A673 (cell line): ENCODE data around the gene SPATA21. TPM values are rescaled to one million over a fixed set of nuclear protein-coding genes. Genes with fewer than 3 reads are reported as not detected.

ENCODE experiments used
- BruUV-seq: library from RNA; stranded (reverse); fragments of 400-500 nt; replicated peaks from 2 replicates; lab custom pipeline; 2021; lab: Mats Ljungman, UMichigan
- CTCF ChIA-PET: fragments of 300-600 bp; sonication (Branson Sonifier 250); formaldehyde crosslinking; loops from one replicate; lab custom pipeline; 2022; ENCODE audit warnings: antibody characterized with exemption; lab: Charles Lee
- POLR2A ChIA-PET: fragments of 300-600 bp; sonication (Branson Sonifier 250); formaldehyde crosslinking; loops from one replicate; lab custom pipeline; 2022; ENCODE audit warnings: antibody characterized with exemption; ENCODE audit not compliant: low non-redundant PET; lab: Charles Lee
- DNase-seq: peaks from one replicate; pipeline ENCODE4 v3.0.0-alpha.2; 2015; ENCODE audit warnings: low spot score
- H3K27ac ChIP-seq: fragments of 200-600 bp; sonication (generic); 2 replicates; pipeline ENCODE4 v1.5.1; 2016; ENCODE audit warnings: mixed run types, low read depth, mild to moderate bottlenecking, mixed read lengths, antibody characterized with exemption, low read length; ENCODE audit not compliant: poor library complexity, severe bottlenecking
- H3K27me3 ChIP-seq: fragments of 200-600 bp; sonication (generic); replicated peaks from 2 replicates; pipeline ENCODE4 v1.6.1; 2017; ENCODE audit warnings: mixed run types, low read depth, mild to moderate bottlenecking, mixed read lengths, antibody characterized with exemption, low read length; ENCODE audit not compliant: insufficient read depth, poor library complexity
- H3K36me3 ChIP-seq: fragments of 200-600 bp; sonication (generic); 2 replicates; pipeline ENCODE4 v1.6.1; 2016; ENCODE audit warnings: mixed run types, mild to moderate bottlenecking, mixed read lengths, antibody characterized with exemption, low read length; ENCODE audit not compliant: insufficient read depth, poor library complexity, severe bottlenecking
- H3K4me1 ChIP-seq: fragments of 200-600 bp; sonication (generic); 2 replicates; pipeline ENCODE4 v1.6.1; 2017; ENCODE audit warnings: mixed run types, mild to moderate bottlenecking, mixed read lengths, antibody characterized with exemption, low read length; ENCODE audit not compliant: insufficient read depth, poor library complexity, severe bottlenecking
- H3K4me3 ChIP-seq: fragments of 200-600 bp; sonication (generic); 2 replicates; pipeline ENCODE4 v1.5.1; 2016; ENCODE audit warnings: low read depth, mixed run types, mild to moderate bottlenecking, mixed read lengths, low read length; ENCODE audit not compliant: poor library complexity, severe bottlenecking
- H3K9me3 ChIP-seq: fragments of 200-600 bp; sonication (generic); 2 replicates; pipeline ENCODE4 v1.6.1; 2016; ENCODE audit warnings: mixed run types, low read depth, mild to moderate bottlenecking, mixed read lengths, antibody characterized with exemption, low read length; ENCODE audit not compliant: poor library complexity, severe bottlenecking
- CTCF ChIP-seq: fragments of 300-800, 200-600 bp; sonication (generic); conservative IDR thresholded peaks from 2 replicates; pipeline ENCODE4 v1.5.1; 2017; ENCODE audit warnings: low read depth, mild to moderate bottlenecking, antibody characterized with exemption, low read length, moderate library complexity, mixed read lengths
- EZH2 ChIP-seq: fragments of 200-600 bp; sonication (generic); IDR thresholded peaks from 2 replicates; pipeline ENCODE4 v1.6.1; 2017; ENCODE audit warnings: borderline replicate concordance, low read depth, mild to moderate bottlenecking, mixed read lengths, antibody characterized with exemption, low read length; ENCODE audit not compliant: poor library complexity, severe bottlenecking
- intact Hi-C: fragments of 100-400 bp; cut with micrococcal nuclease; formaldehyde crosslinking; loops from one replicate; pipeline ENCODE4 v1.10.0; 2022; ENCODE audit not compliant: unreplicated experiment
- total RNA-seq: library from RNA; stranded (reverse); gene quantifications from 2 replicates; pipeline ENCODE4 v1.2.3, GENCODE V29; 2021

The SPATA21 gene
- total RNA-seq, 1 experiment from 2014 or later = not detected

- POLR2A ChIA-PET = no interaction called here
- intact Hi-C loops = no loop called here
- Histone ChIP-seq H3K9me3 (no peaks in the 10 kb centered on the region), H3K27me3 (no peaks in the 10 kb centered on the region), H3K27ac (peak overlapping the region; percentile 80), H3K4me3 (peak overlapping the region; percentile 93), H3K4me1 (peaks cover 8% of the 10 kb centered on the region), H3K36me3 (peaks cover 8% of the 10 kb centered on the region)
- CTCF ChIA-PET = interaction anchor here (0.7 to 1.1 kb wide), 2 partner anchors 512 to 679 kb away, joined by 3 to 4 read pairs; no protein-coding TSS in a partner anchor
- DNase-seq = no peak
- TF ChIP-seq EZH2 = no peak
- TF ChIP-seq CTCF = no peak
- BruUV-seq = no TSS peak
These were observed 2.9 kb upstream of the SPATA21 start for GRCh38 chr1:16440131-16440469.

DNA sequence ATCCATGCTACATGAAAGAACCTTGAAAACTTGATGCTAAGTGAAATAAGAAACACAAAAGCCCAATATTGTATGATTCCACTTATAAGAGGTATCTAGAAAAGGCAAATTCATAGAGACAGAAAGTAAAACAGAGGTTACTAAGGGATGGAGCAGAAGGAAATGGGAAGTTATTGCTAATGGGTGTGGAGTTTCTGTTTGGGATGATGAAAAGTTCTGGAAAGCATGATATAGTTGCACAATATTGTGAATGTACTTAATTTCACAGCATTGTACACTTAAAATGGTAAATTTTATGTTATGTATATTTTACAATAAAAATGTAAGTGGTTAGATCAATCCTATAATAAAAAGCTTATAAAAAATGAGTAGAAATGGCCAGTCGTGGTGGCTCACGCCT, 1.7 kb upstream of the SPATA21 start:
- no peak overlapping the region for H3K27ac ChIP-seq
- no peak for TF ChIP-seq EZH2
- TF ChIP-seq CTCF = no peak
- no peak for DNase-seq
- H3K27me3 ChIP-seq = no peaks in the 10 kb centered on the region
- no peaks in the 10 kb centered on the region for H3K36me3 ChIP-seq
- H3K4me3 ChIP-seq = no peak overlapping the region
- H3K4me1 ChIP-seq = peaks cover 8% of the 10 kb centered on the region
- intact Hi-C loops = no loop called here
- H3K9me3 ChIP-seq = no peaks in the 10 kb centered on the region
- BruUV-seq = no TSS peak
- ChIA-PET POLR2A (no interaction called here), CTCF (no interaction called here)

DNA sequence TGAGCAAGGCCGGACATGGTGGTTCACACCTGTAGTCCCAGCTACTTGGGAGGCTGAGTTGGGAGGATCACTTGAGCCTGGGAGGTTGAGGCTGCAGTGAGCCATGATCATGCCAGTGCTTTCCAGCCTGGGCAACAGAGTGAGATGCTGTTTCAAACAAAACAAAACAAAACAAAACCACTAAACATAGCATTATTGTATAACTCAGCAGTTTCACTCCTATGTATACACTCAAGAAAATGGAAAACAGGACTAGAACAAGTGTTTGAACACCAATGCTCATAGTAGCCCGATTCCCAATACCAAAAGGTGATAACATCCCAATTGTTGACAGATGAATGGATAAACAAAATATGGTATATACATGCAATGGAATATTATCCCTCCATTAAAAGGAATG, 1.3 kb upstream of the SPATA21 start:
- intact Hi-C loops = no loop called here
- Histone ChIP-seq H3K4me1 (peaks cover 8% of the 10 kb centered on the region), H3K9me3 (no peaks in the 10 kb centered on the region), H3K27ac (no peak overlapping the region), H3K36me3 (no peaks in the 10 kb centered on the region), H3K27me3 (no peaks in the 10 kb centered on the region), H3K4me3 (no peak overlapping the region)
- no TSS peak for BruUV-seq
- no peak for TF ChIP-seq CTCF
- no peak for TF ChIP-seq EZH2
- DNase-seq = no peak
- ChIA-PET CTCF (no interaction called here), POLR2A (no interaction called here)
